H9 (cell line): Measurements from ENCODE around the gene KRTAP10-5. TPM values are rescaled to one million over a fixed set of nuclear protein-coding genes. Genes with fewer than 3 reads are reported as not detected.

Source experiments
- DNase-seq: peaks from one replicate; pipeline ENCODE4 v3.0.0-alpha.2; 2017
- H2AFZ ChIP-seq: one replicate; pipeline ENCODE4 v1.6.1; 2013; ENCODE audit warnings: mild to moderate bottlenecking, low read length, control low read depth, moderate library complexity
- H2AK5ac ChIP-seq: 2 replicates; pipeline ENCODE4 v1.6.1; 2013; ENCODE audit warnings: low read length, control low read depth, mixed read lengths; ENCODE audit not compliant: insufficient read length
- H2BK120ac ChIP-seq: one replicate; pipeline ENCODE4 v1.6.1; 2013; ENCODE audit warnings: low read depth, mild to moderate bottlenecking, low read length, control low read depth, inconsistent platforms; ENCODE audit not compliant: poor library complexity, severe bottlenecking
- H2BK12ac ChIP-seq: 2 replicates; pipeline ENCODE4 v1.6.1; 2013; ENCODE audit warnings: low read length, control low read depth, mixed read lengths, low read depth; ENCODE audit not compliant: insufficient read length
- H2BK15ac ChIP-seq: 2 replicates; pipeline ENCODE4 v1.6.1; 2013; ENCODE audit warnings: low read depth, low read length, control low read depth
- H2BK20ac ChIP-seq: one replicate; pipeline ENCODE4 v1.6.1; 2013; ENCODE audit warnings: low read depth, mild to moderate bottlenecking, low read length, control low read depth, inconsistent platforms; ENCODE audit not compliant: poor library complexity, severe bottlenecking
- H2BK5ac ChIP-seq: 2 replicates; pipeline ENCODE4 v1.6.1; 2013; ENCODE audit warnings: low read length, control low read depth, mixed read lengths; ENCODE audit not compliant: insufficient read length
- H3K14ac ChIP-seq: 2 replicates; pipeline ENCODE4 v1.6.1; 2013; ENCODE audit warnings: low read length, control low read depth; ENCODE audit not compliant: insufficient read depth
- H3K18ac ChIP-seq: 2 replicates; pipeline ENCODE4 v1.6.1; 2013; ENCODE audit warnings: low read depth, mild to moderate bottlenecking, mixed read lengths, low read length, control low read depth; ENCODE audit not compliant: insufficient read length
- H3K23ac ChIP-seq: 2 replicates; pipeline ENCODE4 v1.6.1; 2013; ENCODE audit warnings: low read length, control low read depth, mixed read lengths, low read depth; ENCODE audit not compliant: insufficient read length
- H3K23me2 ChIP-seq: 2 replicates; pipeline ENCODE4 v1.6.1; 2013; ENCODE audit warnings: low read depth, mild to moderate bottlenecking, mixed read lengths, low read length, control low read depth; ENCODE audit not compliant: insufficient read length, poor library complexity, severe bottlenecking
- H3K27ac ChIP-seq: 2 replicates; pipeline ENCODE4 v1.5.1; 2013; ENCODE audit warnings: low read length, control low read depth, mixed read lengths, low read depth; ENCODE audit not compliant: insufficient read length
- H3K27me3 ChIP-seq: 2 replicates; pipeline ENCODE4 v1.6.1; 2013; ENCODE audit warnings: low read length, control low read depth, inconsistent platforms; ENCODE audit not compliant: insufficient read depth
- H3K4ac ChIP-seq: 2 replicates; pipeline ENCODE4 v1.6.1; 2013; ENCODE audit warnings: low read depth, mild to moderate bottlenecking, control low read depth, inconsistent platforms, low read length, moderate library complexity
- H3K4me1 ChIP-seq: 2 replicates; pipeline ENCODE4 v1.6.1; 2013; ENCODE audit warnings: low read length, control low read depth, inconsistent platforms; ENCODE audit not compliant: insufficient read depth
- H3K4me2 ChIP-seq: 2 replicates; pipeline ENCODE4 v1.6.1; 2013; ENCODE audit warnings: low read length, control low read depth, mixed read lengths; ENCODE audit not compliant: insufficient read length, insufficient read depth
- H3K56ac ChIP-seq: 2 replicates; pipeline ENCODE4 v1.6.1; 2013; ENCODE audit warnings: low read depth, mild to moderate bottlenecking, mixed read lengths, low read length, control low read depth; ENCODE audit not compliant: insufficient read length
- H3K79me1 ChIP-seq: 2 replicates; pipeline ENCODE4 v1.6.1; 2013; ENCODE audit warnings: low read depth, mild to moderate bottlenecking, moderate library complexity, low read length, control low read depth, inconsistent platforms; ENCODE audit not compliant: insufficient read depth, poor library complexity, severe bottlenecking
- H3K79me2 ChIP-seq: 2 replicates; pipeline ENCODE4 v1.6.1; 2013; ENCODE audit warnings: low read length, control low read depth, inconsistent platforms; ENCODE audit not compliant: insufficient read depth
- H3K9ac ChIP-seq: 2 replicates; pipeline ENCODE4 v1.6.1; 2013; ENCODE audit warnings: low read length, control low read depth, mixed read lengths; ENCODE audit not compliant: insufficient read length; ENCODE audit errors: extremely low read depth
- H3K9me3 ChIP-seq: one replicate; pipeline ENCODE4 v1.6.1; 2013; ENCODE audit warnings: low read depth, low read length, inconsistent platforms; ENCODE audit not compliant: control insufficient read depth
- H3T11ph ChIP-seq: one replicate; pipeline ENCODE4 v1.6.1; 2013; ENCODE audit warnings: mild to moderate bottlenecking, low read length, control low read depth, inconsistent platforms
- H4K20me1 ChIP-seq: one replicate; pipeline ENCODE4 v1.6.1; 2013; ENCODE audit not compliant: control insufficient read depth, insufficient read length, insufficient read depth
- H4K5ac ChIP-seq: 2 replicates; pipeline ENCODE4 v1.6.1; 2013; ENCODE audit warnings: low read depth, mild to moderate bottlenecking, mixed read lengths, low read length, control low read depth; ENCODE audit not compliant: insufficient read length
- H4K8ac ChIP-seq: replicated peaks from 2 replicates; pipeline ENCODE4 v1.6.1; 2013; ENCODE audit warnings: low read length, control low read depth, mixed read lengths, low read depth; ENCODE audit not compliant: insufficient read length
- H4K91ac ChIP-seq: 2 replicates; pipeline ENCODE4 v1.6.1; 2013; ENCODE audit warnings: low read depth, mild to moderate bottlenecking, moderate library complexity, mixed read lengths, low read length, control low read depth; ENCODE audit not compliant: insufficient read length
- H3K27ac Mint-ChIP-seq, 3 experiments: 2 replicates in 2 of 3; 3 replicates in 1 of 3; pipeline ENCODE4 v1.8.0; 2020 to 2021; ENCODE audit warnings: mixed read lengths in 3 of 3, mild to moderate bottlenecking in 1 of 3, moderate library complexity in 1 of 3
- H3K27me3 Mint-ChIP-seq: 2 replicates; pipeline ENCODE4 v1.8.0; 2021; ENCODE audit warnings: low read depth, mild to moderate bottlenecking, moderate library complexity, mixed read lengths
- H3K36me3 Mint-ChIP-seq, 3 experiments: 2 replicates in 2 of 3; 3 replicates in 1 of 3; pipeline ENCODE4 v1.8.0; 2020 to 2021; ENCODE audit warnings: low read depth in 3 of 3, mixed read lengths in 3 of 3; ENCODE audit not compliant: insufficient read depth in 1 of 3
- H3K4me1 Mint-ChIP-seq, 2 experiments: 2 replicates each; pipeline ENCODE4 v1.8.0; 2020; ENCODE audit warnings: mixed read lengths in 2 of 2
- H3K4me3 Mint-ChIP-seq, 2 experiments: 2 replicates in 1 of 2; 3 replicates in 1 of 2; pipeline ENCODE4 v1.8.0; 2020 to 2021; ENCODE audit warnings: mild to moderate bottlenecking in 2 of 2, mixed read lengths in 2 of 2, moderate library complexity in 1 of 2
- H3K9me3 Mint-ChIP-seq, 2 experiments: 2 replicates in 1 of 2; 3 replicates in 1 of 2; pipeline ENCODE4 v1.8.0; 2020; ENCODE audit warnings: mild to moderate bottlenecking in 2 of 2, mixed read lengths in 2 of 2, moderate library complexity in 1 of 2
- WGBS: extraction: QIAGEN DNeasy Blood & Tissue Kit; methylation state at CpG from one replicate; pipeline ENCODE4 v1.1.7; 2013; ENCODE audit warnings: missing lambda C conversion rate, low lambda C conversion rate, mixed read lengths; ENCODE audit not compliant: insufficient read length; ENCODE audit errors: extremely low coverage; 5-methylcytosine and 5-hydroxymethylcytosine counted together
- total RNA-seq: library from RNA; stranded (reverse); gene quantifications from 2 replicates; pipeline ENCODE4 v1.2.1, GENCODE V29; 2021
- TF ChIP-seq, protein P1 (sequence below): fragments of 200-600 bp; sonication (generic); conservative IDR thresholded peaks from 3 replicates; pipeline ENCODE4 v1.8.0; 2021; ENCODE audit warnings: antibody characterized with exemption, mild to moderate bottlenecking

Gene KRTAP10-5
- total RNA-seq, 1 experiment from 2014 or later = not detected

- no peak within 1 kb of the TSS for H2AK5ac ChIP-seq
- no peak within 1 kb of the TSS for H4K91ac ChIP-seq
- H3K9ac ChIP-seq = no peak within 1 kb of the TSS
- H2BK120ac ChIP-seq = no peak within 1 kb of the TSS
- H3K56ac ChIP-seq = no peak within 1 kb of the TSS
- Mint-ChIP-seq H3K9me3 (peaks cover 0 to 3% of the 10 kb centered on the region in 2 experiments; a peak in 1 of 5 replicates), H3K36me3 (no peaks in the 10 kb centered on the region), H3K4me3 (no peak within 1 kb of the TSS), H3K27me3 (no peaks in the 10 kb centered on the region; the same call in 1 of the 2 replicates), H3K27ac (peak within 1 kb of the TSS in 2 of 3 experiments; percentile 60 to 61; a peak in 2 of 7 replicates), H3K4me1 (peaks cover 0 to 3% of the 10 kb centered on the region in 2 experiments; a peak in 1 of 4 replicates)
- no peak within 1 kb of the TSS for H2AFZ ChIP-seq
- H2BK12ac ChIP-seq = no peak within 1 kb of the TSS
- H2BK20ac ChIP-seq = no peak within 1 kb of the TSS
- no peak within 1 kb of the TSS for H3K4ac ChIP-seq
- no peaks in the 10 kb centered on the region for H3K23me2 ChIP-seq
- DNase-seq = no peak
- no peaks in the 10 kb centered on the region for H3K4me1 ChIP-seq
- H3K23ac ChIP-seq = no peak within 1 kb of the TSS
- H3T11ph ChIP-seq = no peak within 1 kb of the TSS
- H2BK5ac ChIP-seq = no peak within 1 kb of the TSS
- no peak within 1 kb of the TSS for H3K27ac ChIP-seq
- H3K27me3 ChIP-seq = no peaks in the 10 kb centered on the region
- WGBS = no CpG with 5 or more reads among the region's 21 CpGs
- no peaks in the 10 kb centered on the region for H3K79me2 ChIP-seq
- H4K20me1 ChIP-seq = no peaks in the 10 kb centered on the region
- no peaks in the 10 kb centered on the region for H3K9me3 ChIP-seq
- no peak within 1 kb of the TSS for H3K18ac ChIP-seq
- H3K79me1 ChIP-seq = no peaks in the 10 kb centered on the region
- no peak within 1 kb of the TSS for H4K5ac ChIP-seq
- H2BK15ac ChIP-seq = no peak within 1 kb of the TSS
- H3K4me2 ChIP-seq = no peak within 1 kb of the TSS
- TF ChIP-seq, protein P1, sequence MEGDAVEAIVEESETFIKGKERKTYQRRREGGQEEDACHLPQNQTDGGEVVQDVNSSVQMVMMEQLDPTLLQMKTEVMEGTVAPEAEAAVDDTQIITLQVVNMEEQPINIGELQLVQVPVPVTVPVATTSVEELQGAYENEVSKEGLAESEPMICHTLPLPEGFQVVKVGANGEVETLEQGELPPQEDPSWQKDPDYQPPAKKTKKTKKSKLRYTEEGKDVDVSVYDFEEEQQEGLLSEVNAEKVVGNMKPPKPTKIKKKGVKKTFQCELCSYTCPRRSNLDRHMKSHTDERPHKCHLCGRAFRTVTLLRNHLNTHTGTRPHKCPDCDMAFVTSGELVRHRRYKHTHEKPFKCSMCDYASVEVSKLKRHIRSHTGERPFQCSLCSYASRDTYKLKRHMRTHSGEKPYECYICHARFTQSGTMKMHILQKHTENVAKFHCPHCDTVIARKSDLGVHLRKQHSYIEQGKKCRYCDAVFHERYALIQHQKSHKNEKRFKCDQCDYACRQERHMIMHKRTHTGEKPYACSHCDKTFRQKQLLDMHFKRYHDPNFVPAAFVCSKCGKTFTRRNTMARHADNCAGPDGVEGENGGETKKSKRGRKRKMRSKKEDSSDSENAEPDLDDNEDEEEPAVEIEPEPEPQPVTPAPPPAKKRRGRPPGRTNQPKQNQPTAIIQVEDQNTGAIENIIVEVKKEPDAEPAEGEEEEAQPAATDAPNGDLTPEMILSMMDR = no peak
- H4K8ac ChIP-seq = no peak within 1 kb of the TSS
- H3K14ac ChIP-seq = no peak within 1 kb of the TSS; the same call in 1 of the 2 replicates
Observed at GRCh38 chr21:44539991-44540666, 40.3 kb downstream of the KRTAP10-5 start, which contains the start of gene KRTAP10-1. KRTAP10-1 (minus strand) TSS chr21:44540195; CDS start chr21:44540150, 45 bp downstream.
